Thyroid gland (tissue), 4 donors: ENCODE measurements around the gene KIRREL3. TPM values are rescaled to one million over a fixed set of nuclear protein-coding genes. Genes with fewer than 3 reads are reported as not detected.

Experiments
- DNase-seq, 2 donors: peaks; one replicate each; pipeline ENCODE4 v3.0.0-alpha.2; 2019
- H3K27ac ChIP-seq, 3 donors: fragments of 200-600 bp; sonication (generic); 1 replicate in 2 of 3; 2 replicates in 1 of 3; pipeline ENCODE4 v1.5.1; 2016 to 2019; ENCODE audit warnings: mild to moderate bottlenecking in 1 of 3, moderate library complexity in 1 of 3
- H3K27me3 ChIP-seq: fragments of 200-600 bp; sonication (generic); one replicate; pipeline ENCODE4 v1.5.1; 2019
- H3K36me3 ChIP-seq, 2 donors: fragments of 200-600 bp; sonication (generic); one replicate each; pipeline ENCODE4 v1.5.1; 2016 to 2019
- H3K4me1 ChIP-seq, 2 donors: fragments of 200-600 bp; sonication (generic); one replicate each; pipeline ENCODE4 v1.5.1; 2017 to 2019
- H3K4me3 ChIP-seq, 3 donors: fragments of 200-600 bp; sonication (generic); replicated peaks in 1 of 3; 1 replicate in 2 of 3; 2 replicates in 1 of 3; pipeline ENCODE4 v1.5.1; 2016; ENCODE audit warnings: mild to moderate bottlenecking in 1 of 3
- H3K9me3 ChIP-seq: fragments of 200-600 bp; sonication (generic); one replicate; pipeline ENCODE4 v1.5.1; 2017
- CTCF ChIP-seq, 6 experiments: fragments of 200-600 bp in 3 of 6; fragments of 450-650 bp in 3 of 6; sonication (generic) in 3 of 6; IDR thresholded peaks; one replicate each; pipeline ENCODE4 v1.5.1; 2016 to 2019; ENCODE audit warnings: antibody characterized with exemption in 6 of 6, mild to moderate bottlenecking in 2 of 6, inconsistent platforms in 1 of 6, moderate library complexity in 1 of 6
- POLR2A ChIP-seq, 2 donors: fragments of 450-650 bp; IDR thresholded peaks; one replicate each; pipeline ENCODE4 v1.6.1; 2017; ENCODE audit warnings: antibody characterized with exemption in 2 of 2, mild to moderate bottlenecking in 2 of 2, moderate library complexity in 1 of 2
- WGBS, 2 donors: methylation state at CpG; one replicate each; pipeline ENCODE4 v1.1.5; 2017; 5-methylcytosine and 5-hydroxymethylcytosine counted together
- intact Hi-C: fragments of 100-400 bp; cut with DNase I; formaldehyde crosslinking; loops from one replicate; pipeline ENCODE4 v1.15.1; 2023
- total RNA-seq, 4 donors: library from RNA; depleted of rRNA; stranded (reverse); fragments of >200 nt; gene quantifications; one replicate each; pipeline ENCODE4 v1.2.3, GENCODE V29; 2016

Gene KIRREL3
- total RNA-seq, 4 donors from 2014 or later: 0.78 TPM; not detected in 3

- H3K36me3 ChIP-seq: no peaks in the 10 kb centered on the region
- WGBS, 2 donors: 86 to 89% methylated on average over 4 to 5 of the region's 5 CpGs
- H3K4me3 ChIP-seq: no peak overlapping the region
- TF ChIP-seq POLR2A (IDR thresholded peaks at IDR 0.05): no peak
- TF ChIP-seq CTCF (IDR thresholded peaks at IDR 0.05): no peak
- H3K4me1 ChIP-seq: peaks cover 7 to 41% of the 10 kb centered on the region in 2 donors
- H3K9me3 ChIP-seq: no peaks in the 10 kb centered on the region
- DNase-seq: no peak
- intact Hi-C loops: no loop called here
- H3K27me3 ChIP-seq: no peaks in the 10 kb centered on the region
- H3K27ac ChIP-seq: peak overlapping the region in 1 of 3 donors; percentile 63
These were observed 607.4 kb downstream of the KIRREL3 start for GRCh38 chr11:126393143-126393542.

DNA sequence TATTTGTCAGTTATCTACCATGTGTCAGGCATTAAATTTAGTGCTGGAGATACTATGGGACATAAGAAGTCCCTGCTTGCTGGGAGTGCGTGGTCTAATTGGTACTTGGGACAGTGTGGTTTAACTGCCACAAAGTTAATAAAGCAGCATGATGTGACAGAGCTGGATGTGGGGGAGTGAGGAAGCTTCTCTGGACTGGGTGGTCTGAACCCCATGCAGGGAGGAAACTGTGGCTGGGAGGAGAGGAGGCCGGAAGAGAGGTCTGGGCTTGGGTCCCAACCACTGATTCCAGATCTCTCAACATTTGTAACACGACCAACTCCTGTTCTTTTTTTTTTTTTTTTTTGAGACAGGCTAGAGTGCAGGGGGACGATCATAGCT is 607.9 kb downstream of the KIRREL3 start:
- H3K27me3 ChIP-seq: no peaks in the 10 kb centered on the region
- H3K36me3 ChIP-seq: no peaks in the 10 kb centered on the region
- H3K9me3 ChIP-seq: no peaks in the 10 kb centered on the region
- no peak for TF ChIP-seq POLR2A (IDR thresholded peaks at IDR 0.05)
- no peak for TF ChIP-seq CTCF (IDR thresholded peaks at IDR 0.05)
- 41 to 49% methylated on average over 4 of the region's 4 CpGs for WGBS, 2 donors
- intact Hi-C loops: no loop called here
- H3K4me1 ChIP-seq: peaks cover 7 to 41% of the 10 kb centered on the region in 2 donors
- DNase-seq: no peak
- no peak overlapping the region for H3K4me3 ChIP-seq
- peak overlapping the region in 2 of 3 donors; percentile 6 to 63 for H3K27ac ChIP-seq

DNA sequence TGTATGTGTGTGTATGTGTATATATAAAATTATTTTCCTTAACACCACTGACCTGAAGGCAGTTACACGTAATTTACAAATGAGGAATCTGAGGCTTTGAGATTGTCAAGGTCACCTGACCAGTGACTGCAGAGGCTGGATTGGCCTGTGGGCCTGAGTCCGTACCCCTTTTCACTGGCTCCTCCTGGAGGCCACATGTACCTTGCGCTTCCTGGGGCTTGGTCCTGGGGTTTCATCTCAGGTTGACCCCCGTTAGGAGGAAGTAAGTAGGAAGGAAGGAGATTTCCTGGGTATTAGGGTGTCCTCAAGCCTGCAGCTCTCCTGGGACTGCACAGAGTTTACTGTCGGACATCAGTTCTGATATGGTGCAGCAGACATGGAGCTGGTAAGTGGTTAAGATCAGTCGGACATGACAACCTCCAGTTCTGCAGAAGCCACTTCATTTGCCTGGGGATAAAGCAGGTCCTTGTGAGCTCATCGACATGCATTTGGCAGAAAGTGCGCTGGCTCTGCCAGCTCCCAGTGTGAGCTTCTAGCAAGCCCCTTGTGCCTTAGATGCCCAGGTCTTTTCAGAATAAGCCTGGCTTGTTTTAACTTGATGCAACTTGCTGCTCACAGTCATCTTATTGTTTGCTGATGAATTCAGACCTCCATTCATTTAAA is 608.5 kb downstream of the KIRREL3 start:
- no peaks in the 10 kb centered on the region for H3K27me3 ChIP-seq
- H3K4me1 ChIP-seq: peaks cover 7 to 41% of the 10 kb centered on the region in 2 donors
- no peak overlapping the region for H3K4me3 ChIP-seq
- no peaks in the 10 kb centered on the region for H3K36me3 ChIP-seq
- 33 to 36% methylated on average over 7 to 8 of the region's 8 CpGs for WGBS, 2 donors
- peak overlapping the region; percentile 6 to 63 (median 41) for H3K27ac ChIP-seq
- no peaks in the 10 kb centered on the region for H3K9me3 ChIP-seq
- TF ChIP-seq POLR2A (IDR thresholded peaks at IDR 0.05): no peak
- peak; percentile 79 to 80 for DNase-seq
- intact Hi-C loops: no loop called here

DNA sequence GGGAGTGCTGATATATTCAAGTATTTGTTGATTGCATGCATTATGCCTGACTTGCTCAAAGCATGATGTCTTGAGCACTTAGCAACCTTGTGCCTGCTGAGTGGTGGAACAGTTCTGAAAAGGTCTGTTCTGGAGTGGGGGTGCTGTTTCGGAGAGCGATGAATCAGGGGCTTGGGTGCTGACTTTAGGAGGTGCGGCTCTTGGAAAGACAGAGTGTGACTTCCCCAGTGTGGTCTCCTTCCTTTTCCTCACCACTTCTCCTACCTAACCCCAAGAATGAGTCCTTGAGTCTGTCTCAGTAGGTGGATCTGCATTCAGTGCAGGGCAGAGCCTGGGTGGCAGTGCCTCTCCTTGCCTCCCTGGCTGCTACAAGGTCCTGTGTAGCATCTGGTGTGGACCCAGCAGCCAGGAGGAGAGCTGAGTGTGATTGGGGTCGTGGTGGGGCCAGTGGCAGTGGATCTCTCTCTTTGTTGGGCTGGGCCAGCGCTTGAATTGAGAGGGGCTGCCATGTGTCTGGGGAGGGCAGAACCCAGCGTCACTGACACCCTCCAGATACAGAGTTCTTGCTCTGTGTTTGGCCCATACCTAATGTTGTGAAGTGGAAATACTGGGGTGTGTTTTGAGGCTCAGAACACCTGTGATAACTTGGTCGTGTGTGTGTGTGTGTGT is 609.1 kb downstream of the KIRREL3 start:
- Histone ChIP-seq H3K4me1 (peaks cover 7 to 47% of the 10 kb centered on the region in 2 donors), H3K27ac (peak overlapping the region in 1 of 3 donors; percentile 63), H3K36me3 (no peaks in the 10 kb centered on the region), H3K4me3 (no peak overlapping the region), H3K27me3 (no peaks in the 10 kb centered on the region), H3K9me3 (no peaks in the 10 kb centered on the region)
- intact Hi-C loops: no loop called here
- no peak for TF ChIP-seq CTCF (IDR thresholded peaks at IDR 0.05)
- no peak for TF ChIP-seq POLR2A (IDR thresholded peaks at IDR 0.05)
- WGBS, 2 donors: 85 to 87% methylated on average over 7 of the region's 7 CpGs
- DNase-seq: no peak

- Histone ChIP-seq H3K27ac (no peak overlapping the region), H3K27me3 (no peaks in the 10 kb centered on the region), H3K4me3 (no peak overlapping the region), H3K9me3 (no peaks in the 10 kb centered on the region), H3K36me3 (no peaks in the 10 kb centered on the region), H3K4me1 (peaks cover 7 to 51% of the 10 kb centered on the region in 2 donors)
- no peak for DNase-seq
- intact Hi-C loops: no loop called here
- WGBS, 2 donors: 63 to 67% methylated on average over 5 of the region's 5 CpGs
- TF ChIP-seq CTCF (IDR thresholded peaks at IDR 0.05) (no peak), POLR2A (IDR thresholded peaks at IDR 0.05) (no peak)
These were observed 610.2 kb downstream of the KIRREL3 start for GRCh38 chr11:126390272-126390867.
